LNCaP clone FGC (cell line): ENCODE data around the gene HSD17B4.
A peak's percentile ranks its signal among the peaks of the same experiment; 100 is the strongest.

Source experiments
- DNase-seq: peaks from one replicate; pipeline ENCODE4 v3.0.0-alpha.2; 2011; ENCODE audit warnings: low read depth
- H3K4me3 ChIP-seq: 2 replicates; pipeline ENCODE4 v1.5.1; 2011; ENCODE audit warnings: mild to moderate bottlenecking, low read depth, low read length, control low read depth
- TF ChIP-seq, protein P1 (sequence below): IDR thresholded peaks from 2 replicates; pipeline ENCODE4 v1.5.1; 2012; ENCODE audit warnings: mild to moderate bottlenecking; ENCODE audit not compliant: control insufficient read depth, insufficient read depth; ENCODE audit errors: extremely low read depth

Gene HSD17B4

GRCh38 chr5:119454171-119454570 is 1.9 kb downstream of the HSD17B4 start:
- TF ChIP-seq, protein P1, sequence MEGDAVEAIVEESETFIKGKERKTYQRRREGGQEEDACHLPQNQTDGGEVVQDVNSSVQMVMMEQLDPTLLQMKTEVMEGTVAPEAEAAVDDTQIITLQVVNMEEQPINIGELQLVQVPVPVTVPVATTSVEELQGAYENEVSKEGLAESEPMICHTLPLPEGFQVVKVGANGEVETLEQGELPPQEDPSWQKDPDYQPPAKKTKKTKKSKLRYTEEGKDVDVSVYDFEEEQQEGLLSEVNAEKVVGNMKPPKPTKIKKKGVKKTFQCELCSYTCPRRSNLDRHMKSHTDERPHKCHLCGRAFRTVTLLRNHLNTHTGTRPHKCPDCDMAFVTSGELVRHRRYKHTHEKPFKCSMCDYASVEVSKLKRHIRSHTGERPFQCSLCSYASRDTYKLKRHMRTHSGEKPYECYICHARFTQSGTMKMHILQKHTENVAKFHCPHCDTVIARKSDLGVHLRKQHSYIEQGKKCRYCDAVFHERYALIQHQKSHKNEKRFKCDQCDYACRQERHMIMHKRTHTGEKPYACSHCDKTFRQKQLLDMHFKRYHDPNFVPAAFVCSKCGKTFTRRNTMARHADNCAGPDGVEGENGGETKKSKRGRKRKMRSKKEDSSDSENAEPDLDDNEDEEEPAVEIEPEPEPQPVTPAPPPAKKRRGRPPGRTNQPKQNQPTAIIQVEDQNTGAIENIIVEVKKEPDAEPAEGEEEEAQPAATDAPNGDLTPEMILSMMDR, result no peak
- no peak for DNase-seq
- no peak overlapping the region for H3K4me3 ChIP-seq

DNA sequence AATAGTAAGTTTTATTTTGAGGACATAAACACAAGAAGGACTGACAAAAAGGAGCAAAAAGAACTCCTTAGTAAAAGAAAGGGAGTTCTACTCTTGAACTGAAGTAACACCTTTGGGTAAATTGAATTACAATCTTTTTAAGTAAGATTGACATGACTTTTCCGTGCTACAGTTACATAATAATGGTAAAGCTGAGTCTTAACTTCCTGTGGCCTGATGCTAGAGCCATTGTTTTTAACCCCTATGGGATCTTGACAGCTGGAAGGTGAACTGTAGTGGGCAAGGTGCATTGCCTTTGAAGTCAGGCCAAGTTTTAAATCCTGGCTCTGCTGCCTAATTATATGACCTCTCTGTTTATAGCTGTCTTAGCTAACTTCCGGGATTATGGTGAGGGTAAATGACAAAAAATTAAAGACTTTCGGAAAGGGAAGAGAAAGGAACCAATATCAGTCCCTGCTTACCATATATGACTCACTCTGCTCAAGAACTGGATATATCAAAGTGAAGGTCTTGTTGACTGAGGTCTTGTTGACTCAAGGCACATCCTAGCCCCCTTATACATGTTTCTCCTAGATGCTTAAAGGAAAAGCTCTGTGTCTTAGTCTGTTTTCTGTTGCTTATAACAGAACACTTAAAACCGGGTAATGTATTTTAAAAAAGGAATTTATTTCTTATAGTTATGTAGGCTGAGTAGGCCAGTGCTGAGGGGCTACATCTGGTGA is 6.8 kb downstream of the HSD17B4 start:
- TF ChIP-seq, protein P1, result no peak
- H3K4me3 ChIP-seq, result no peak overlapping the region
- DNase-seq, result no peak

DNA sequence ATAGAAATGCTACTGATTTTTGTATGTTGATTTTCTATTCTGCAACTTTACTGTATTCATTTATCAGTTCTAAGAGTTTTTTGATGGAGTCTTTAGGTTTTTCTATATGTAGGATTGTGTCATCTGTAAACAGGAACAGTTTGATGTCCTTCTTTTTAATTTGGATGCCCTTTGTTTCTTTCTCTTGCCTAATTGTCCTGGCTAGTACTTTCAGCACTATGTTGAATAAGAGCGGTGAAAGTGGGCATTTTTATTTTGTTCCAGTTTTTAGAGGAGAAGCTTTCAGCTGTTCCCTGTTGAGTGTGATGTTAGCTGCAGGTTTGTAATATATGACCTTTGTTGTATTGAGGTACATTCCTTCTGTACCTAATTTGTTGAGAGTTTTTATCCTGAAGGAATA is 13.3 kb downstream of the HSD17B4 start:
- DNase-seq, result no peak
- no peak overlapping the region for H3K4me3 ChIP-seq
- TF ChIP-seq, protein P1, result no peak

DNA sequence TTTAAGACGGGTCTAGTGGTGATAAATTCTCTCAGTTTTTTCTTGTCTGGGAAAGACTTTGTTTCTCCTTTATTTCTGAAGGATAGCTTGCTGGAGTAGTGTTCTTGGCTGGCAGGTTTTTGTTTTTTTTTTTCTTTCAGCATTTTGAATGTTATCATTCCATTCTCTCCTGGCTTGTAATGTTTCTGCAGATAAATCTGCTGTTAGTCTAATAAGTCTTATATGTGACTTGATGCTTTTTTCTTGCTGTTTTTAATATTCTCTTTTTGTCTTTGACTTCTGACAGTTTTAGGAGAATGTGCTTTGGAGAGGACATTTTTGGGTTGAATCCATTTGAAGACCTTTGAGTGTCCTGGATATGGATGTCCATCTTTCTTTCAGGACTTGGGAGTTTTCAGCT is 16.0 kb downstream of the HSD17B4 start:
- no peak for DNase-seq
- H3K4me3 ChIP-seq, result no peak overlapping the region
- TF ChIP-seq, protein P1, result no peak

DNA sequence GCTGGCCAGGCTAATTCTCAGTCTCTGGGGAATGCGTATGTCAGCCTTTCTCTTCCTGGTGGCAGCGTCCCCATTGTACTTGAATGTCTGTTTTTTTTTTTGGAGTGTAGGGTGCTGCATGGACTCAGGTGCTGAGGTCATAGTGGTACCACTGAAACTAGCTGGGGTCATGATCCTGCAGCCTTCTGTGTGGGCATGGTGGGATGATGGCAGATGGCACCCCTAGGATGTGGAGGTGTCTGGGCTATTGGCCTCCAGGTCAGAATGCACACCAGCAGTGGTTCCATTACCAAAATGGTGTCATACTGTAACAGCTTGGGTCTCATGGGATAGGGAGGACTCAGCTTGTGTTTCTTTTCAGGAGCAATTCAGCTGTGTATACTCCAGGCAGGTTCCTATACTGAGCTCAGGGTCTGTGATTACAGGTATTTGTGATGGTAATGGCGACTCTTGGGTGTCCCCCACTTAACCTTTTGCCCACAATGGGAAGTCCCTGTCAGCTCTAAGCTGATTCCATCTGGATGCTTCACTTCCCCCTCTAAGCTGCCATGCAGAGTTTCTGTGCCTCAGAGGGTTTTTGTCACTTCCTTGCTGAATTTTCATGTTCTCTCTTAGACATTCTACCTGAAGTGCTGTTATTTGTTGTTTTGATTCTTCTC is 17.9 kb downstream of the HSD17B4 start:
- no peak for DNase-seq
- no peak overlapping the region for H3K4me3 ChIP-seq
- TF ChIP-seq, protein P1, result no peak

- H3K4me3 ChIP-seq, result no peak overlapping the region
- peak; percentile 14 for DNase-seq
Measured at GRCh38 chr5:119470851-119471451, 18.7 kb downstream of the HSD17B4 start.

More at GRCh38 chr5:119470851-119471451, 18.7 kb downstream of the HSD17B4 start:
- TF ChIP-seq, protein P1, result peak; percentile 78
